Chondrocyte (in vitro differentiated cells): ENCODE results near the gene CCDC17. TPM values are rescaled to one million over a fixed set of nuclear protein-coding genes. Genes with fewer than 3 reads are reported as not detected.

Experiments
- DNase-seq: peaks from one replicate; pipeline ENCODE4 v3.0.0; 2021; ENCODE audit warnings: mixed read lengths, low spot score
- H3K27ac Mint-ChIP-seq: one replicate; pipeline ENCODE4 v1.8.0; 2021; ENCODE audit warnings: mild to moderate bottlenecking, moderate library complexity, mixed read lengths; ENCODE audit not compliant: unreplicated experiment
- H3K27me3 Mint-ChIP-seq: 2 replicates; pipeline ENCODE4 v1.8.0; 2021; ENCODE audit warnings: low read depth, mixed read lengths
- H3K36me3 Mint-ChIP-seq: 2 replicates; pipeline ENCODE4 v1.8.0; 2021; ENCODE audit warnings: low read depth, mixed read lengths
- H3K4me1 Mint-ChIP-seq: 2 replicates; pipeline ENCODE4 v1.8.0; 2021; ENCODE audit warnings: low read depth, mild to moderate bottlenecking, mixed read lengths
- H3K4me3 Mint-ChIP-seq: one replicate; pipeline ENCODE4 v1.8.0; 2021; ENCODE audit warnings: mild to moderate bottlenecking, moderate library complexity, mixed read lengths; ENCODE audit not compliant: unreplicated experiment
- H3K9me3 Mint-ChIP-seq: 2 replicates; pipeline ENCODE4 v1.8.0; 2021; ENCODE audit warnings: low read depth, mixed read lengths
- total RNA-seq: library from RNA; stranded (reverse); gene quantifications from 3 replicates; pipeline ENCODE4 v1.2.1, GENCODE V29; 2021
- TF ChIP-seq, protein P1 (sequence below): fragments of 200-600 bp; sonication (generic); IDR thresholded peaks from 2 replicates; pipeline ENCODE4 v1.5.0; 2021; ENCODE audit warnings: antibody characterized with exemption, mild to moderate bottlenecking, moderate library complexity

CCDC17 gene
- total RNA-seq, 1 donor from 2014 or later: 0.90 TPM

DNA sequence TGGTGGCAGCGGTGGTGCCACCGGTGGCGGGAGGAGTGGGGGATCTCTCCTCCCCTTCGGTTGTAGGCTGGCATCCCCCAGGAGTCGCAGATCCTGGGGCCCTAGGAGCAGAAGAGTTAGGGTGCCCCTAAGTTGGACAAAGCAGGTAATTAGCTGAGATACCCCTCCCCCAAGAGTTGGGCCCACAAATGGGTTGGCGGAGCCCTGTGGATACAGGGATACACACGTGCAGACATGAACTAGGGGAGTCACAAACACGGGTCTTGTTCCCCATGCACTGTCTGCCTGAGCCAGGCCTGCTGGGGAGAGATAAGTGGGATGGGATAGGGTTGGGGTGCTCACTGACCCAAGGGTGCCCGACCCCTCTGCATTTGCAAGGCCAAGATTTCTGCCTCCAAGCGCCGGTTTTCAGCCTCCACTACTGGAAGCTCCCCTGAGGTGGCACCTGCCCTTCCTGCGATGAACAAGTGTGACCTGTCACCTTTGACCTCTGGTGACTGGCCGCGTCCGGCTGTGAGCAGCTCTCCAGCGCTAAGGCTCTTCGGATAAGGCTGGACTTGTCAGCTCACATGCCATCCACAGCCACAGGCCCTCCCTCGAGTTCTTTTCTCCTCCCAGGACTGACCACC, 1.8 kb downstream of the CCDC17 start:
- Mint-ChIP-seq H3K27ac (no peak overlapping the region), H3K36me3 (peaks cover 13% of the 10 kb centered on the region)

GRCh38 chr1:45621501-45621836, 2.4 kb downstream of the CCDC17 start:
- no peak for DNase-seq
- TF ChIP-seq, protein P1, sequence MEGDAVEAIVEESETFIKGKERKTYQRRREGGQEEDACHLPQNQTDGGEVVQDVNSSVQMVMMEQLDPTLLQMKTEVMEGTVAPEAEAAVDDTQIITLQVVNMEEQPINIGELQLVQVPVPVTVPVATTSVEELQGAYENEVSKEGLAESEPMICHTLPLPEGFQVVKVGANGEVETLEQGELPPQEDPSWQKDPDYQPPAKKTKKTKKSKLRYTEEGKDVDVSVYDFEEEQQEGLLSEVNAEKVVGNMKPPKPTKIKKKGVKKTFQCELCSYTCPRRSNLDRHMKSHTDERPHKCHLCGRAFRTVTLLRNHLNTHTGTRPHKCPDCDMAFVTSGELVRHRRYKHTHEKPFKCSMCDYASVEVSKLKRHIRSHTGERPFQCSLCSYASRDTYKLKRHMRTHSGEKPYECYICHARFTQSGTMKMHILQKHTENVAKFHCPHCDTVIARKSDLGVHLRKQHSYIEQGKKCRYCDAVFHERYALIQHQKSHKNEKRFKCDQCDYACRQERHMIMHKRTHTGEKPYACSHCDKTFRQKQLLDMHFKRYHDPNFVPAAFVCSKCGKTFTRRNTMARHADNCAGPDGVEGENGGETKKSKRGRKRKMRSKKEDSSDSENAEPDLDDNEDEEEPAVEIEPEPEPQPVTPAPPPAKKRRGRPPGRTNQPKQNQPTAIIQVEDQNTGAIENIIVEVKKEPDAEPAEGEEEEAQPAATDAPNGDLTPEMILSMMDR: no peak
- no peaks in the 10 kb centered on the region for H3K27me3 Mint-ChIP-seq
- H3K9me3 Mint-ChIP-seq: no peaks in the 10 kb centered on the region
- H3K4me3 Mint-ChIP-seq: no peak overlapping the region
- no peak overlapping the region for H3K27ac Mint-ChIP-seq
- no peaks in the 10 kb centered on the region for H3K4me1 Mint-ChIP-seq
- H3K36me3 Mint-ChIP-seq: peaks cover 13% of the 10 kb centered on the region

More for the DNA sequence above, 1.8 kb downstream of the CCDC17 start:
- H3K4me3 Mint-ChIP-seq: no peak overlapping the region
- H3K4me1 Mint-ChIP-seq: no peaks in the 10 kb centered on the region
- TF ChIP-seq, protein P1: no peak
- H3K9me3 Mint-ChIP-seq: no peaks in the 10 kb centered on the region
- H3K27me3 Mint-ChIP-seq: no peaks in the 10 kb centered on the region
- DNase-seq: no peak

DNA sequence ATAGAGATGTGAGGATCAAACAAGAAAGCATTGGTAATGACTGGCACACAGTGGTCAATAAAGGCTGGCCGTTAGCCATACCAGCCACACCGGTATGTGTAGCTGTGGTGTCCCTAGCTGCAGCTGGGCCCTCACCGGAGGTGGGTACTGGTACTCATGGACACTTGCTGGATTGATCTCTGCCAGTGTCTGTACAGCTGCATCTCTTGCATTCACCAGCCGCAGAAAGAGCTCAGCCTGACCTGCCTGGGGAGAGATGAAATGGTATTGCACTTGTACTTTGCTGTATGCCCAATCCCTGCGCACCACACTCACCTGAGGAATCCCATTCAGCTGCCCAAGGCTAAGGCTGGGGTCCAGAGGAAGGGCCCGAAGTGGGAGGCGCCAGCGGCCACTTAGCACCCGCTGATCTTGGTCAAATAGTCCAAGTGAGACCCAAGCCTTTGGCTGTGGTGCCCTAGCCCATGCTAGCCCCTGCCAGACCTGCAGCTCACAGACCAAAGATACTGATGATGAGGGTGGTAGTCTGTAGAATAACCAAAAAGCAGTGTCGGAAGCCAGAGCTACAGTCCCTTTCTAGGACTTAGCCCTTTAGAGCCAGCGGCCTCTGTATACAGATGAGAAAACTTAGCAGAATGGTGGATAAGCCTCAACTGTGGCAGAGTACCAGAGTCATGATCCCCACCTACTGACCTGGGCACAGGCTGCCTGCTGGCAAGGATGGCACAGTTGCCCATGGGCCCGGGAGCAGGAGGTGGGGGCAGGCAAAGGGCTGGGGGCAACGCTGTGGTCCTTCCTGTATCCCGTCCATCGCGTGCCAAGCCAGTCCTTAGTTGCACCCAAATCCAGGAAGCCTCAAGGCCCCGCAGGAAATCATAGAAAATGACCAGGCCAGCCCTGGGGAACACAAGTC, 3.0 kb downstream of the CCDC17 start:
- Mint-ChIP-seq H3K27me3 (no peaks in the 10 kb centered on the region), H3K27ac (no peak overlapping the region), H3K9me3 (no peaks in the 10 kb centered on the region), H3K36me3 (peaks cover 19% of the 10 kb centered on the region), H3K4me3 (no peak overlapping the region), H3K4me1 (no peaks in the 10 kb centered on the region)
- no peak for DNase-seq
- TF ChIP-seq, protein P1: no peak

- H3K27ac Mint-ChIP-seq: no peak overlapping the region
Measured at GRCh38 chr1:45619149-45619921, 4.5 kb downstream of the CCDC17 start.

More at GRCh38 chr1:45619149-45619921, 4.5 kb downstream of the CCDC17 start:
- Mint-ChIP-seq H3K27me3 (no peaks in the 10 kb centered on the region), H3K4me1 (no peaks in the 10 kb centered on the region), H3K9me3 (no peaks in the 10 kb centered on the region), H3K4me3 (no peak overlapping the region), H3K36me3 (peaks cover 22% of the 10 kb centered on the region)
- DNase-seq: no peak
- TF ChIP-seq, protein P1: no peak
